Left ventricle myocardium inferior (tissue), 1 donor: ENCODE data around the gene PAN2. TPM values are rescaled to one million over a fixed set of nuclear protein-coding genes. Genes with fewer than 3 reads are reported as not detected.
A peak's percentile ranks its signal among the peaks of the same experiment; 100 is the strongest.
"Not testable (repeated sequence)": the region's sequence is repeated elsewhere in the genome, so short reads cannot be mapped to it uniquely, and the experiment has no call there.

Experiments used
- DNase-seq: peaks from one replicate; pipeline ENCODE4 v3.0.0-alpha.2; 2020
- H3K27ac ChIP-seq: fragments of 200-600 bp; replicated peaks from 2 replicates; pipeline ENCODE4 v1.8.0; 2021
- H3K27me3 ChIP-seq: fragments of 200-600 bp; 2 replicates; pipeline ENCODE4 v1.8.0; 2021; ENCODE audit warnings: low read depth
- H3K36me3 ChIP-seq: fragments of 200-600 bp; 2 replicates; pipeline ENCODE4 v1.8.0; 2021
- H3K4me1 ChIP-seq: fragments of 200-600 bp; 2 replicates; pipeline ENCODE4 v1.8.0; 2021
- H3K4me3 ChIP-seq: fragments of 200-600 bp; 2 replicates; pipeline ENCODE4 v1.8.0; 2021; ENCODE audit warnings: mild to moderate bottlenecking, moderate library complexity
- H3K9me3 ChIP-seq: fragments of 200-600 bp; replicated peaks from 2 replicates; pipeline ENCODE4 v1.8.0; 2021
- intact Hi-C: fragments of 100-400 bp; cut with micrococcal nuclease; formaldehyde crosslinking; loops from one replicate; pipeline ENCODE4 v1.11.0; 2022
- total RNA-seq: library from RNA; stranded (reverse); fragmentation: NEBNext Ultra II Directional; extraction: Animal tissue kit (Norgen Biotek cat#: 25700); gene quantifications from one replicate; pipeline ENCODE4 v1.2.1, GENCODE V29; 2021
- TF ChIP-seq, protein P1 (sequence below): fragments of 200-600 bp; IDR thresholded peaks from 2 replicates; pipeline ENCODE4 v1.8.0; 2021; ENCODE audit warnings: antibody characterized with exemption, mild to moderate bottlenecking, borderline replicate concordance
- donor health status: DM: no; HTN: yes; CAD: no; lungs with severe emphysema.

Gene PAN2
- total RNA-seq, 1 donor from 2014 or later = 49.5 TPM

DNA sequence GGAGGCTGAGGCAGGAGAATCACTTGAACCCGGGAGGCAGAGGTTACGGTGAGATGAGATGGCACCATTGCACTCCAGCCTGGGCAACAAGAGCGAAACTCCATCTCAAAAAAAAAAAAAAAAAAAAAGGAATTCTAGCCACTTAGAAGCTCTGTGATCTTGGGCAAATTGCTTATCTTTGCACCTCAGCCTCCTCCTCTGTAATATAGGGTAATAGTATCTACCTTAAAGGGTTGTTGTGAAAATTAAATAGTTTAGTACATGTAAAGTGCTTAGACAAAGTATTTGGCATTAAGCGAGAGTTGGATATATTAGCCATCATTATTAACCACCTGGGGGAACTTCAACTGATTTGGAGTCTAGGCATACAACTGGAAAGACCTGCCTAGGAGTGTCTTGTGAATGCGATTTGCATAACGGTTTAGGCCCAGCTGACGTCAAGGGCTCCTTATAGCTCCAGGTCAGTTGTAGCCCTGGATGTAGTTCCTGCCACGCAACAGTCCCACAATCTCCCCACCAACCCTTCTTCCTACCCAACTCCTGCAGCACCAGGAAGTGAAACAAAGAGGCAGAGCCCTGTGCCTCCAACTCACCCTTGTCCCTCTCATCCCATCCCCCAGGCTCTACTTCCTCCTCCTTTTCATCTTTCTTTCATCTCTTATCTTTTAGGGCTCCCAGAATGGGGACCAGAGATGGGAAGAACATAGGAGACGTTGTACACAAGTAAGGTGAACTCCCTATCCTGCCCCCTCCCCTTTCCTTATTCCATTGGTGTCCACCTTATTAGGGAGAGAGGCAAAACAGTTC, 2.8 kb upstream of the PAN2 start:
- H3K4me3 ChIP-seq = no peak overlapping the region
- H3K4me1 ChIP-seq = peaks cover 24% of the 10 kb centered on the region
- no peaks in the 10 kb centered on the region for H3K36me3 ChIP-seq
- no peaks in the 10 kb centered on the region for H3K9me3 ChIP-seq
- TF ChIP-seq, protein P1, sequence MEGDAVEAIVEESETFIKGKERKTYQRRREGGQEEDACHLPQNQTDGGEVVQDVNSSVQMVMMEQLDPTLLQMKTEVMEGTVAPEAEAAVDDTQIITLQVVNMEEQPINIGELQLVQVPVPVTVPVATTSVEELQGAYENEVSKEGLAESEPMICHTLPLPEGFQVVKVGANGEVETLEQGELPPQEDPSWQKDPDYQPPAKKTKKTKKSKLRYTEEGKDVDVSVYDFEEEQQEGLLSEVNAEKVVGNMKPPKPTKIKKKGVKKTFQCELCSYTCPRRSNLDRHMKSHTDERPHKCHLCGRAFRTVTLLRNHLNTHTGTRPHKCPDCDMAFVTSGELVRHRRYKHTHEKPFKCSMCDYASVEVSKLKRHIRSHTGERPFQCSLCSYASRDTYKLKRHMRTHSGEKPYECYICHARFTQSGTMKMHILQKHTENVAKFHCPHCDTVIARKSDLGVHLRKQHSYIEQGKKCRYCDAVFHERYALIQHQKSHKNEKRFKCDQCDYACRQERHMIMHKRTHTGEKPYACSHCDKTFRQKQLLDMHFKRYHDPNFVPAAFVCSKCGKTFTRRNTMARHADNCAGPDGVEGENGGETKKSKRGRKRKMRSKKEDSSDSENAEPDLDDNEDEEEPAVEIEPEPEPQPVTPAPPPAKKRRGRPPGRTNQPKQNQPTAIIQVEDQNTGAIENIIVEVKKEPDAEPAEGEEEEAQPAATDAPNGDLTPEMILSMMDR = no peak
- DNase-seq = no peak
- no peaks in the 10 kb centered on the region for H3K27me3 ChIP-seq
- intact Hi-C loops = no loop called here
- no peak overlapping the region for H3K27ac ChIP-seq

DNA sequence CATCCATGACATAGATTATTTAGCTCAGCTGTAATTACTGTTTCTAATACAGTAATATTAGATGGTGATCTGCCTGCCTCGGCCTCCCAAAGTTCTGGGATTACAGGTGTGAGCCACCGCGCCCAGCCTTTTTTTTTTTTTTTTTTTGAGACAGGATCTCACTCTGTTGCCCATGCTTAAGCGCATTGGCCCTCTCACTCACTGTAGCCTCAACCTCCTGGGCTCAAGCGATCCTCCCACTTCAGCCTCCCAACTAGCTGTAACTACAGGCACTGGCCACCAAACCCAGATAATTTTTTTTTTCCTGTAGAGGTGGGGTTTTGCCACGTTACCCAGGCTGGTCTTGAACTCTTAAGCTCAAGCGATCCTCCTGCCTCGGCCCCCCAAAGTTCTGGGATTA, 1.7 kb upstream of the PAN2 start:
- H3K27me3 ChIP-seq, H3K27ac ChIP-seq, H3K4me3 ChIP-seq, intact Hi-C loops, DNase-seq, H3K36me3 ChIP-seq, H3K9me3 ChIP-seq: not testable (repeated sequence)
- H3K4me1 ChIP-seq = peaks cover 24% of the 10 kb centered on the region

DNA sequence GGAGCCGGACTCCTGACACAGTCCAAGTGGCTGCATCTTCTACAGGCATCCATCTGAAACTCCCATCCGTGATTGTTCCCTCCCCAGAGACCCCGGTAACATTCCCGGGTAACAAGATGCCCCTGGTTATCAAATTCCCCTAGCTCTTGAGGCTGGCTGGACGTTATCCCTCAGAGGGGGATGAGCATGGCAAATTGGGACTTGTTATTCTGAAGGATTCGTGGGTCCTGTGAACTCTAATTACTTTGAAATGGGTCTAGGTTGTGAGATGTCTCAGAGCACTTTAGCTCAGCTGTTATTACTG, 642 bp upstream of the PAN2 start:
- Histone ChIP-seq H3K27ac (peak overlapping the region; percentile 98), H3K9me3 (no peaks in the 10 kb centered on the region), H3K27me3 (no peaks in the 10 kb centered on the region), H3K36me3 (no peaks in the 10 kb centered on the region), H3K4me3 (peak overlapping the region; percentile 86), H3K4me1 (peaks cover 24% of the 10 kb centered on the region)
- intact Hi-C loops = no loop called here
- TF ChIP-seq, protein P1 = no peak
- DNase-seq = no peak

DNA sequence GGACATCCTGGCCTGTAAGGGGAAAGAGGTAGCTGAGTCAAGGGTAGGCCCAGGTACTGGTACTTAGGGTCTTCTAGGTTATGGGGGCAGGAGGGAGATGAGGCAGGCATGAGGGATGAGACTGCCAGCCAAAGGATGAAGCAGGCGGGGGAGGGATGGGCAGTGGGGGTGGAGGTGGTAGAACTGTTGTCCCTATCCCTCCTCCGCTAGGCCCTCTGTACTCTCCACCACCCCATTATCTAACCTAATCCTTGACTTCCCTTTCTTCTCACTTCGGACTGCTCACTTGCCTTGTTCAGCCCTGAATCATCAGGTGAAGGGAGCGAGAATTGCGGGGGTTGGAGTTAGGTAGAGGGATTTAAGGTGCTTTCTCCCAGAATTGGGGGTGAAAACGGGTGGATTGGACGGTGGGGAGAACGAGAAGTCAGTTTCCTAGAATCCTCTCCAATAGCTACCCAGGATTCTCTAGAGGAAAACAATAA, 562 bp downstream of the PAN2 start:
- intact Hi-C loops = no loop called here
- H3K27me3 ChIP-seq = no peaks in the 10 kb centered on the region
- peaks cover 6% of the 10 kb centered on the region for H3K36me3 ChIP-seq
- DNase-seq = no peak
- peaks cover 24% of the 10 kb centered on the region for H3K4me1 ChIP-seq
- peak overlapping the region; percentile 98 for H3K27ac ChIP-seq
- H3K4me3 ChIP-seq = peak overlapping the region; percentile 86
- TF ChIP-seq, protein P1 = no peak
- no peaks in the 10 kb centered on the region for H3K9me3 ChIP-seq

DNA sequence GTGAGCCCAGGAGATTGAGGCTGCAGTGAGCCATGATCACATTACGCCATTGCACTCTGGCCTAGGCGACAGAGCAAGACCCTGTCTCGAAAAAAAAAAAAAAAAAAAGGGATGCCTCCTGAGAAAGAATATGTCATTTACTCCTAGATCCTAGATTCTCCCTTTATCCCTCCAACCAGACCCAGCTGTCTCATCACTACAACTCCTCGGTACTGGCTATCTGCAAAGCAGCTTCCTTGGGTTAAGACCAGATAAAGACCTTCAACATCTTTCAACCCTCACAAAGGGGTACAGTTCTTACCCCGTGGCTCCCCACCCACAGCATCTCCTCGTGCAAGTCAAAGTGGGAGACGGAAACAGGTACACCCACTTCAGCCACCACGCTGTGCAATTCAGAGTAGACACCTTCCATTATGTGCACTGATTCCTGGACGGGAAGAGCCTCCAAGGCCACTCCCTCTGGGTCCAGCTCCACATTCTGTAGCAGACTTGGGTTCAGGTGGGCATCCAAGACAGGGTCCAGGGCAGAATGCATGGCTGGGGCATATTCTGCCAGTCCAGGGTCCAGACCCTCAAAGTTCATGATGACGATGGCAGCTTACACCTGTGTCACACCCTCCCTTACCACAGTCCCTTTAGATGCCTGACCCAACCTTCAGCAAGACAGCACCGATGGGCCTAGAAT, 1.1 kb downstream of the PAN2 start:
- Histone ChIP-seq H3K27ac (peak overlapping the region; percentile 98), H3K9me3 (no peaks in the 10 kb centered on the region), H3K4me1 (peaks cover 24% of the 10 kb centered on the region), H3K27me3 (no peaks in the 10 kb centered on the region), H3K4me3 (peak overlapping the region; percentile 86), H3K36me3 (peaks cover 12% of the 10 kb centered on the region)
- DNase-seq = no peak
- TF ChIP-seq, protein P1 = no peak
- intact Hi-C loops = no loop called here

DNA sequence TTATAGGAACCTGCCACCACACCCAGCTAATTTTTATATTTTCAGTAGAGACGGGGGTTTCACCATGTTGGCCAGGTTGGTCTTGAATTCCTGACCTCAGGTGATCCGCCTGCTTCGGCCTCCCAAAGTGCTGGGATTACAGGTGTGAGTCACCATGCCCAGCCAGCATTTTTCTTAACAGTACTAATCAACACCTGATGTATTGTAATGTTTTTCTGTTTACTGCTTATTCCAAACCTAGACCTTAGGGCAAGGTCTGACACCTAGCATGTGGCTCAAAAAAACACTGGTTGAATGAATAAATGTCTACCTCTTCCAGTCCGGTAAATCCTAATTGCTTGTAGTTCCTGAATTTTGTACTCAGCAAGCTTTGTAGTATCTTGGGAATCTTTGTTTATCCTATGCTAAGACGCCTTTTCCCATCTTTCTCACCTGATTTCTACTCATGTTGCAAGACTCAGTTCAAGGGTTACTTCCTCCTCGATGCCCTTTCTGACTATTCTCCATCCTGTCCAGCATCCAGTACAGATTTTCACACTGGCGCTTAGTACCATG, 2.8 kb downstream of the PAN2 start:
- Histone ChIP-seq H3K9me3 (no peaks in the 10 kb centered on the region), H3K36me3 (peaks cover 28% of the 10 kb centered on the region), H3K4me1 (peaks cover 33% of the 10 kb centered on the region), H3K4me3 (no peak overlapping the region), H3K27me3 (no peaks in the 10 kb centered on the region), H3K27ac (no peak overlapping the region)
- TF ChIP-seq, protein P1 = no peak
- intact Hi-C loops = no loop called here
- no peak for DNase-seq
